Coronary artery (tissue), 2 donors: ENCODE measurements around the gene MEIS1.

Experiments
- DNase-seq: peaks from one replicate; pipeline ENCODE4 v3.0.0-alpha.2; 2017; ENCODE audit warnings: low spot score
- H3K27ac ChIP-seq, 2 donors: fragments of 200-600 bp; sonication (generic); one replicate each; pipeline ENCODE4 v1.5.1; 2016 to 2019
- H3K4me3 ChIP-seq: fragments of 200-600 bp; sonication (generic); 2 replicates; pipeline ENCODE4 v1.5.1; 2016; ENCODE audit warnings: mild to moderate bottlenecking, moderate library complexity
- CTCF ChIP-seq: fragments of 200-600 bp; sonication (generic); IDR thresholded peaks from one replicate; pipeline ENCODE4 v1.5.1; 2019; ENCODE audit warnings: antibody characterized with exemption

MEIS1 gene

DNA sequence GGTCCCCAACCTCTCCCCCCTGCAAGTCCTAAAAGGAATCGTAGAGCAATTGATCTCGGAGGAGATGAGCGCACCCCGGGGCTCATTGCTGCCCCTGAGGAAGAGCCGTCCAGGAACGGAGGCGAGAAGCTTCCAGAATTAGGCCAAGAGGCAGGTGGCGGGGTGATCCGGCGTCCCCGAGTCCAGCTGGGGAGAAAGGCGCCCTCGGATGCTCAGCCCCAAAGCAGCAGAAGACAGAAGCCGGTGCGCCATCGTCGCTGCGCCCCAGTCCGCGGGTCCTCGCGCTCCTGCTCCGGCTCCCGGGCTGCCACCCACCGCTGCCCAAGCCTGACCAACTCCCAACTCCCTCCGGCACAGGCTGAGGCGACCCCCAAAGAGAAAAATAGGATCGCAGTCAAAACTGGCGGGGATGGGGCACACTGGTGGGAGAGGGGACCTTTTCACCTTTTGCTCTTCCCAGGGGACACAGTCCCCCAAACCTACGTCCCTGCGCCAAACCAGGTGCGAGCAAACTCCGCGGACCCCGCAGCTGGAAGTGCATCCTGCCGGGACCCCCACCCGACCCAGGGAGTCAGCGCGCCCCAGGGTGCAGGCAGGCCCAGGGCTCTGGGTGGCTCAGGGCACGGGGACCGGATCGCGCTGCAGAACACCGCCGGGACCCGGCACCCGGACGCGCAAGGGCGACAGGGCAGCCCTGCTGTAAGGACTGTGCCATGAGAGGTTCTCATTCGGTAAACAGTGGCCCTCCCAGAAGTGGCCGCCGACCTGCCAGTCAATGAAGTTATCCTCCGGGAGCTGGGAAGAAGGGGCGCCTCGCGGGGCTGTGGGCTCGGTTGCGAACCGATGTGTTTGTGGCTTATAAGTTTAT is 8.4 kb upstream of the MEIS1 start:
- H3K4me3 ChIP-seq, result peak overlapping the region; percentile 60
- TF ChIP-seq CTCF, result no peak
- DNase-seq, result no peak
- no peak overlapping the region for H3K27ac ChIP-seq

DNA sequence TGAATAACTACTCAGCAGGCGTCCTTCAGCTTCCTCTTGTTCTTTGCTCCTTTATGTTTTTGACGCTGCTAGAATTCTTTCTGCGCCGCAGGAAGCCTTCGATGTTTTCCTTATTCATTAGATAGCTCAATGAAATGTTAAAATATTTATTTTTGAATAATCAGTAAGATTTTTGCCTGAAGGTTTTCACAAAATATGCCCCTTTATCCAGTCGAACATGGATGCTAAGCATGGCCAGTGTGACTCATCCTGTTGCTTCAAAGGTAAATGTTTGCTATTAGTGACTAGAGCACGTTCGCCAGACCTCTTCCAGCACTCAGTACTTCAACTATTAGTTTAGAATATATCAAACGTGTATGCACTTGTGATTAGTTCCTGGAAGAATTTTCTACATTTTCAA is 7.6 kb upstream of the MEIS1 start:
- Histone ChIP-seq H3K27ac (no peak overlapping the region), H3K4me3 (no peak overlapping the region)
- TF ChIP-seq CTCF, result no peak
- DNase-seq, result no peak

- no peak overlapping the region for H3K27ac ChIP-seq
- TF ChIP-seq CTCF, result peak; percentile 65
Observed at GRCh38 chr2:66428986-66429612, 5.8 kb upstream of the MEIS1 start.

GRCh38 chr2:66429693-66430504 is 5.0 kb upstream of the MEIS1 start:
- Histone ChIP-seq H3K27ac (no peak overlapping the region), H3K4me3 (no peak overlapping the region)
- no peak for TF ChIP-seq CTCF
- DNase-seq, result no peak

More at GRCh38 chr2:66428986-66429612, 5.8 kb upstream of the MEIS1 start:
- no peak for DNase-seq
- no peak overlapping the region for H3K4me3 ChIP-seq

DNA sequence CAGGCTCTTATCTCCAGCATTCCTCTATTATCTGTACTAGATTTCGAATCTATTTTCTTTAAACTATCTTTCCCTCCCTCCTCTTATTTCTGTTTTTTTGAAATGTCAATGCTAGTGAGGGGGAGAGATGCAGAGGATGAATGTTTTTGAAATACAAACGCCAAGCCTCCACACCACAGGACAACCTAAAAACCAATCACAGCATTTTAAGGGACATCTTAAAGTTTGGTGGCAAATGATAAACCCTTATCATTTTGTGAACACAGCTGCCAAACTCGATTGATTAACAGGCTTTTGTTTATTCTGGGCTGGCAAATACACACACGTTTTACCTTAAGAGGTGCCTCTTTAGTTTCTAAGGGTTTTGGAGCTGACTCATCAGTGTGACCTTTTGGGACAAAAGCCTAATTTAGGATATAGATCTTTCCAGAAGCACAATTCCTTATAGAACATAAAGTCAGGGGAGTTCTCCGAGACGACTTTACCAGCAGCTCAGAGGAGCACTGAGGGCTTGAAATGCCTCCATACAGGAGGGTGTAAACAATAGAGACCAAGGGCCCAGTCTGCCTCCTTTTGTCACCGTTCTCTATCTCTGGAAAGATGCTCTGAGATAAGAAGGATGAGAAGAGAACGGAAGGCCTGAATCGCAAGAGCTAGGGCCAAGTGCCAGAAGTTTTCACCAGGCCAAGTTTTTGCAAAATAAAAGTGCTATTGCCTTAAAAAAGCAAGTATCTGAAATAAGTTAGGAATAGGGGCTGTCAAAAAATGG is 4.2 kb upstream of the MEIS1 start:
- no peak overlapping the region for H3K27ac ChIP-seq
- TF ChIP-seq CTCF, result no peak
- DNase-seq, result no peak
- no peak overlapping the region for H3K4me3 ChIP-seq

DNA sequence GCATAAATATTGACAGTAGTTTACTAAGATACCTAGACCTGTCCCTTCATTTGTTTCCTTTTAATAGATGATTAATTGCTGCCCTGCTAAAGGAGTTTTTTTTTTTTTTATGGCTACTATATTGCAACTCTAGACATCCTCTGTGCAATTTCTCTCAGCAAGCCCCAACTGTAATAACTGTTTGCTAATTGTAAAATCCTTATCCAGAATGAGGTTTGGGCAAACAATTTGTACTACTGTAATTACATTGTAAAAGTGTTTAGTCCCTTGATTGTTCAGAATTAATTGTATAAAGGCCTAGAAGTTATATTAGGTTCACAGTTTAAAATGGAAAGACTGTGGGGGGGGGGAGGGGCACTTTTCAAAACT is 3.7 kb upstream of the MEIS1 start:
- TF ChIP-seq CTCF, result no peak
- Histone ChIP-seq H3K27ac (no peak overlapping the region), H3K4me3 (no peak overlapping the region)

More for the DNA sequence above, 3.7 kb upstream of the MEIS1 start:
- no peak for DNase-seq
